Uterus (tissue), 2 donors: ENCODE data around the gene TBX3.

Source experiments
- POLR2A ChIP-seq, 2 donors: fragments of 450-650 bp; IDR thresholded peaks; one replicate each; pipeline ENCODE4 v1.6.1; 2016; ENCODE audit warnings: antibody characterized with exemption in 2 of 2, mild to moderate bottlenecking in 1 of 2, moderate library complexity in 1 of 2
- TF ChIP-seq, protein P1 (sequence below), 4 experiments: fragments of 200-600 bp in 2 of 4; fragments of 450-650 bp in 2 of 4; sonication (generic) in 2 of 4; IDR thresholded peaks; one replicate each; pipeline ENCODE4 v1.5.1; 2016 to 2019; ENCODE audit warnings: antibody characterized with exemption in 4 of 4, mild to moderate bottlenecking in 2 of 4, moderate library complexity in 1 of 4

DNA sequence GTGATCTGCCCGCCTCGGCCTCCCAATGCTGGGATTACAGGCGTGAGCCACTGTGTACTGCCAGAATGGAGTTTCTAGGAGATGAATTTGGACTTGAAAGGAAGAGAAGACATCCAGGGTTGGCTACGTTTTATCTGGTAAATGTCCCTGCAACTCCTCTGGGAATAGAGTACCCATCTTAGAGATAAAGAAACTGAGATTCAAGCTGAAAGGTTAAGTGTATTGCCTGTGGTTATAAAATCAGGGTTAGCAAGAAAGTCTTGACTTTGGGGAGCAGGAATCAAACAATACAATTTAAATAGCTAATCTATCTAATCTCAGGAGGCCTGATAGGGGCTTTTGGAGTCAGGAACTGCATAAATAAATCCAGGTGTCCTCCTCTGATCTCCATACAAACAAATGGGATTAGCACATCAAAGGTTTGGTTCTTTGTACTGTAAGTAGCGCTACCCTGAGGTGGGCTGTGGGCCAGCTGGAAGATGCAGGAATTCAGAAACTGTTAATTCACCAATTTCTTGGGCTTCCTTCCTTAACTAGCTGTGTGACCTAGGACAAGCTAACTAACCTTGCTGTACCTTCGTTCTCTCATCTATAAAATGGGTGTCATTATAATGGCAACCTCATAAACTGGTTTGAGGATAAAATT lies 45.1 kb downstream of the TBX3 start:
- TF ChIP-seq, protein P1, sequence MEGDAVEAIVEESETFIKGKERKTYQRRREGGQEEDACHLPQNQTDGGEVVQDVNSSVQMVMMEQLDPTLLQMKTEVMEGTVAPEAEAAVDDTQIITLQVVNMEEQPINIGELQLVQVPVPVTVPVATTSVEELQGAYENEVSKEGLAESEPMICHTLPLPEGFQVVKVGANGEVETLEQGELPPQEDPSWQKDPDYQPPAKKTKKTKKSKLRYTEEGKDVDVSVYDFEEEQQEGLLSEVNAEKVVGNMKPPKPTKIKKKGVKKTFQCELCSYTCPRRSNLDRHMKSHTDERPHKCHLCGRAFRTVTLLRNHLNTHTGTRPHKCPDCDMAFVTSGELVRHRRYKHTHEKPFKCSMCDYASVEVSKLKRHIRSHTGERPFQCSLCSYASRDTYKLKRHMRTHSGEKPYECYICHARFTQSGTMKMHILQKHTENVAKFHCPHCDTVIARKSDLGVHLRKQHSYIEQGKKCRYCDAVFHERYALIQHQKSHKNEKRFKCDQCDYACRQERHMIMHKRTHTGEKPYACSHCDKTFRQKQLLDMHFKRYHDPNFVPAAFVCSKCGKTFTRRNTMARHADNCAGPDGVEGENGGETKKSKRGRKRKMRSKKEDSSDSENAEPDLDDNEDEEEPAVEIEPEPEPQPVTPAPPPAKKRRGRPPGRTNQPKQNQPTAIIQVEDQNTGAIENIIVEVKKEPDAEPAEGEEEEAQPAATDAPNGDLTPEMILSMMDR (IDR thresholded peaks at IDR 0.05): no peak
- TF ChIP-seq POLR2A (IDR thresholded peaks at IDR 0.05): no peak
